ENCODE measurements around the gene RXYLT1. TPM values are rescaled to one million over a fixed set of nuclear protein-coding genes. Genes with fewer than 3 reads are reported as not detected.
A peak's percentile ranks its signal among the peaks of the same experiment; 100 is the strongest.

Gene RXYLT1
- total RNA-seq, 1 experiment from 2014 or later, result 28.6 TPM

DNA sequence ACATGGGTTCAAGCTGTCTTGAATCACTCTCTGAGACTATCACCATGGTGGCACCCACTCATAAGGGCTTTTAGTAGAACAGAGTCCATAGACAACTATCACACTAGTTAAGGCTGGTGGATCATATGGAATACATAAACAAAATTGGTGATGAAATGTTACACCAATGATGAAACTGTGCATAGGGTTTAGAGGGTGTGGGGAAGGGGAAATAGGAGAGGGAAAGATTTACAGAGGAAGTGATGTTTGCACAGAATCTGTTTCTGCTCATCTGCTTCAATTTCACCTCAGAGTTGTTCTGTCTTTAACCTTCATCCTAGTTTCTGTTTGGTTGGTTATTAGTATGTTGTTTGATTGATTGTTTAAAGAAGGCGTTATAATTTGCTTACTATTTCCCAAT, 2.4 kb upstream of the RXYLT1 start:
- no peak overlapping the region for H3K4me3 ChIP-seq
- DNase-seq, result no peak
- peaks cover 5% of the 10 kb centered on the region; the same call in 1 of the 2 replicates for H3K4me1 ChIP-seq
- H3K27ac ChIP-seq, result no peak overlapping the region
- no peaks in the 10 kb centered on the region for H3K27me3 ChIP-seq
- H3K36me3 ChIP-seq, result no peaks in the 10 kb centered on the region; the same call in 1 of the 2 replicates
- H3K9me3 ChIP-seq (replicated peaks), result no peaks in the 10 kb centered on the region

DNA sequence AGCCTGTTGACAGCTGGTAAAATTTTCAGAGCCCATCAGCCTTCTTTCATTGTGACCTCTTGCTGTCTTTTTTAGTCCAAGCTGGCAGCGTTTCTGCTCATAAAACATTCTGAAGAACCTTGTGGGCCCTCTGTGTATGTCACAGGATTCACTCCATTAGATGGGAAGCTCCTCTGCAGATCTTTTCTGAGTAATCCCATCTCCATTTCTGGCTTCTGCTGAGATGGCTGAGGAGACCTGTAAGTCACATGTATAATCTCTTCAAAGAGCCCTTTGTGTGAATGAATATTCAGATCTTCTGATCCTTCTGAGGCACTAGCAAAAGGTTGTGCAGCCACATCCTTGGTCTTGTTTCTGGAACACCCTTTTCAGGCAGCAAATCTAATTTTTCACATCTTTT, 2.8 kb downstream of the RXYLT1 start:
- H3K27me3 ChIP-seq, result no peaks in the 10 kb centered on the region
- no peak overlapping the region for H3K4me3 ChIP-seq
- H3K9me3 ChIP-seq (replicated peaks), result no peaks in the 10 kb centered on the region
- H3K36me3 ChIP-seq, result peaks cover 15% of the 10 kb centered on the region
- DNase-seq, result no peak
- no peak overlapping the region for H3K27ac ChIP-seq
- peaks cover 8% of the 10 kb centered on the region for H3K4me1 ChIP-seq

DNA sequence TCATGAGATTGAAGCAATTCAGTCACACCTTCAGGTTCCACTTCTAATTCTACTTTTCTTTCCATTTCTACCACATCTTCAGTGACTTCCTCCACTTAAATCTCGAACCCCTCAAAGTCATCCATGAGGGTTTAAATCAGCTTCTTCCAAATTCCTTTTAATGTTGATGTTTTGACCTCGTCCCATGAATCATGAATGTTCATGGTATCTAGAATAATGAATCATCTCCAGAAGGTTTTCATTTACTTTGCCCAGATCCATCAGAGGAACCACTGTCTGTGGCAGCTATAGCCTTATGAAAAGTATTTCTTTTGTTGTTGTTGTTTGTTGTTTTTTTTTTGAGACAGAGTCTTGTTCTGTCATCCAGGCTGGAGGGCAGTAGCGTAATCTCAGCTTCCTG, 7.6 kb downstream of the RXYLT1 start:
- DNase-seq, result no peak
- H3K27me3 ChIP-seq, result no peaks in the 10 kb centered on the region
- H3K4me3 ChIP-seq, result no peak overlapping the region
- peaks cover 3% of the 10 kb centered on the region; the same call in 1 of the 2 replicates for H3K4me1 ChIP-seq
- no peak overlapping the region for H3K27ac ChIP-seq
- no peaks in the 10 kb centered on the region for H3K9me3 ChIP-seq (replicated peaks)
- peaks cover 31% of the 10 kb centered on the region for H3K36me3 ChIP-seq

DNA sequence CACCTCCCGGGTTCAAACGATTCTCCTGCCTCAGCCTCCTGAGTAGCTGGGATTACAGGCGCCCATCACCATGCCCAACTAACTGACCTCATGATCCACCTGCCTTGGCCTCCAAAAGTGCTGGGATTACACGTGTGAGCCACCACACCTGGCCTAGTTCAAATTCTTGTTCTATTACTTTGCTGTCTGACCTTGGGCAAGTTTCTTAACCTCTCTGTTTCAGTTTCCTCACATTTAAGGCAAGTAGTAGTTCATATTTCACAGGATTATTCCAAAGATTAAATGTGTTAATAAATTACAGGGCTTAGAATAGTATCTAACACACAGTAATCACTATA, 10.9 kb downstream of the RXYLT1 start:
- no peak overlapping the region for H3K27ac ChIP-seq
- no peak for DNase-seq
- H3K4me3 ChIP-seq, result no peak overlapping the region
- no peaks in the 10 kb centered on the region for H3K9me3 ChIP-seq (replicated peaks)
- no peaks in the 10 kb centered on the region for H3K27me3 ChIP-seq
- H3K36me3 ChIP-seq, result peaks cover 27% of the 10 kb centered on the region
- H3K4me1 ChIP-seq, result no peaks in the 10 kb centered on the region

DNA sequence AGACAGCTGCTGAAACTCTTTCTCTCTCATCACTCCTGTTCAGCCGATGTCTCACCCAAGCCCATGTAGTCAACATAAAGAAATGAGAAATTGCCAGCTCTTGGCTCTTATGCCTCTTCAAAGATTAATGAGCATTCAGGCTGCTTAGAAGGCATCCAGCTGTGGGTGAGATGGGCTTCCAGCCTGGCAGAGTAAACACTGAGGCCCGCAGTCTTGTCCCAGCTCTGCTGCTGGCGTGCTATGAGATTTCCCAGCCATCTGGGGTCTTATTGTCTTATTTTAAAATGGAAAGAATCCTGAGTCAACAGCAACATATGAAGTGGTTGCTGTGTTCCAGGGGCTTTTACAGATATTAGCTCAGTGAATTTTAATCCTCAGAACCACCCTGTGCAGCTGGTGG, 12.6 kb downstream of the RXYLT1 start:
- H3K27ac ChIP-seq, result no peak overlapping the region
- H3K27me3 ChIP-seq, result no peaks in the 10 kb centered on the region
- DNase-seq, result no peak
- no peaks in the 10 kb centered on the region for H3K9me3 ChIP-seq (replicated peaks)
- H3K36me3 ChIP-seq, result peaks cover 15% of the 10 kb centered on the region
- H3K4me3 ChIP-seq, result no peak overlapping the region
- H3K4me1 ChIP-seq, result no peaks in the 10 kb centered on the region

DNA sequence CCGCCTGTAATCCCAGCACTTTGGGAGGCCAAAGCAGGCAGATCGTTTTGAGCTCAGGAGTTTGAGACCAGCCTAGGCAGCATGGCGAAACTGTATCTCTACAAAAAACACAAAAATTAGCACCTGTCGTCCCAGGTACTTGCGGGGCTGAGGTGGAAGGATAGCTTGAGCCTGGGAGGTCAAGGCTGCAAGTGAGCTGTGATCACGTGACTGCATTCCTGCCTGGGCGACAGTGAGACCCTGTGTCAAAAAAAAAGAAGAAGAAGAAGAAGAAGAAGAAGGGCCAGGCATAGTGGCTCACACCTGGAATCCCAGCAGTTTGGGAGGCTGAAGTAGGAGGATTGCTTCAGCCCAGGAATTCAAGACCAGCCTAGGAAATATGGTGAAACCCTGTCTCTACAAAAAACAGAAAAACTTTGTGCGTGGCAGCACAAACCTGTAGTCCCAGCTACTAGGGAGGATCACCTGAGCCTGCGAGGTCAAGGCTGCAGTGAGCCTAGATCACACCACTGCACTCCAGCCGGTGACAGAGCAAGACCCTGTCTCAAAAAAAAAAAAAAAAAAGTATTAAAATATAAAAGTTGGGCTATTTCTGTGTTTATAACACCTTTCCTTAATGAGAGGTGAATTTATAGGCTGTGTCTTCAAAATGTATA, 15.5 kb downstream of the RXYLT1 start:
- Histone ChIP-seq H3K4me3 (no peak overlapping the region), H3K9me3 (replicated peaks) (no peaks in the 10 kb centered on the region), H3K27ac (no peak overlapping the region), H3K36me3 (peaks cover 3% of the 10 kb centered on the region), H3K27me3 (no peaks in the 10 kb centered on the region), H3K4me1 (no peaks in the 10 kb centered on the region)
- no peak for DNase-seq

DNA sequence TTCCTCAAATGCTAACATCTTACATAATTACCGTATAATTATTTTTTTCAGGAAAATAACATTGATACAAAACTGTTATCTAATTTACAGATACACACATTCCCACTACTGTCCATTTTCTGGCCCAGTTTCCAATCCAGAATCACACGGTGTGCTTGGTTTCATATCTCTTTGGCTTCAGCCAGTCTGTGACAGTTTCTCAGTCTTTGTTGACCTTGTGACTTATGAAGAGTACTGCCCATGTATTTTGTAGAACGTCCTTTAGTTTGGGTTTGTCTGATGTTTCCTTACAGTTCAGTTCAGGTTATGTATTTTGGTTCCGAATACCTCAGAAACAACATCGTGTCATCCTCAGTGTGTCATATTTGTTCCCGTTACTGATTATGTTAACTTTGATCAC, 16.2 kb downstream of the RXYLT1 start:
- no peaks in the 10 kb centered on the region for H3K9me3 ChIP-seq (replicated peaks)
- no peak for DNase-seq
- H3K4me1 ChIP-seq, result no peaks in the 10 kb centered on the region
- no peak overlapping the region for H3K27ac ChIP-seq
- no peaks in the 10 kb centered on the region for H3K27me3 ChIP-seq
- H3K4me3 ChIP-seq, result no peak overlapping the region
- 0 out of 2 replicates have a peak, but pooled peaks cover 3% of the 10 kb centered on the region for H3K36me3 ChIP-seq

DNA sequence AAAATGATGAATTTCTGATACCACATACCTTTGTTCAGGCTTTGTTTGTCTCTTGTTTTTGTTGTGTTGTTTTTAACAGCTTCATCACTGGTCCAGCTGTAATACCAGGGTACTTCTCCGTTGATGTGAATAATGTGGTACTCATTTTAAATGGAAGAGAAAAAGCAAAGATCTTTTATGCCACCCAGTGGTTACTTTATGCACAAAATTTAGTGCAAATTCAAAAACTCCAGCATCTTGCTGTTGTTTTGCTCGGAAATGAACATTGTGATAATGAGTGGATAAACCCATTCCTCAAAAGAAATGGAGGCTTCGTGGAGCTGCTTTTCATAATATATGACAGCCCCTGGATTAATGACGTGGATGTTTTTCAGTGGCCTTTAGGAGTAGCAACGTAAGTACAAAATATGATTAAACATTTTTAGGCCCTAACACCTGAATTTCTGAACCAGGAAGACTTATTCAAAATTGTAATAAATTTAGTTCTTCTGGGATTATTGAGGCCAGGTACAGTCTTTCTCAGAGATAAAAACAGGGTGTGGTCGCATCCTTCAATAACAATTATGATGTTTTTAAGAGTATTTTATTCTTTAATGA, 22.4 kb downstream of the RXYLT1 start:
- peak in 1 of 2 experiments; percentile 34 for DNase-seq
- no peaks in the 10 kb centered on the region for H3K27me3 ChIP-seq
- H3K4me3 ChIP-seq, result no peak overlapping the region
- H3K36me3 ChIP-seq, result no peaks in the 10 kb centered on the region
- no peaks in the 10 kb centered on the region for H3K9me3 ChIP-seq (replicated peaks)
- H3K27ac ChIP-seq, result no peak overlapping the region
- peaks cover 9% of the 10 kb centered on the region for H3K4me1 ChIP-seq

DNA sequence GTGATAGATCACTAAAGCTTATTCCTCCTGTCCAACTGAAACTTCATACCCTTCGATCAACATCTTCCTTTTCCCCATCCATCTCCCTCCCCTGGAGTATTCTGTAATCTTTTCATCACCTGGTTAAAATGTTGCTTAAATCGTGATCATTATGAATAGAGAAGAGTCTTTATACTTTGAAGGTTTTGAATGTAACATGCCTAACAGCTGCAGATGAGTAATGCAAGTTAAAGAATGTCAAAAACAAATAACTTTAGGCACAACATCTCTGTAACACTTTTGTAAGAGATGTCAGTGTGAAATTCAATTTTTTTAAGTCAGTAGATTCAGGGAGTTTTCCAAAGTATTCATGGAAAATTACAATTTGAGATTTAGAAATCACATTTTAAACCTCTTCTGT, 25.0 kb downstream of the RXYLT1 start:
- Histone ChIP-seq H3K4me3 (no peak overlapping the region), H3K4me1 (peaks cover 9% of the 10 kb centered on the region), H3K27ac (no peak overlapping the region), H3K27me3 (no peaks in the 10 kb centered on the region), H3K36me3 (no peaks in the 10 kb centered on the region; the same call in 1 of the 2 replicates), H3K9me3 (replicated peaks) (no peaks in the 10 kb centered on the region)
- no peak for DNase-seq

DNA sequence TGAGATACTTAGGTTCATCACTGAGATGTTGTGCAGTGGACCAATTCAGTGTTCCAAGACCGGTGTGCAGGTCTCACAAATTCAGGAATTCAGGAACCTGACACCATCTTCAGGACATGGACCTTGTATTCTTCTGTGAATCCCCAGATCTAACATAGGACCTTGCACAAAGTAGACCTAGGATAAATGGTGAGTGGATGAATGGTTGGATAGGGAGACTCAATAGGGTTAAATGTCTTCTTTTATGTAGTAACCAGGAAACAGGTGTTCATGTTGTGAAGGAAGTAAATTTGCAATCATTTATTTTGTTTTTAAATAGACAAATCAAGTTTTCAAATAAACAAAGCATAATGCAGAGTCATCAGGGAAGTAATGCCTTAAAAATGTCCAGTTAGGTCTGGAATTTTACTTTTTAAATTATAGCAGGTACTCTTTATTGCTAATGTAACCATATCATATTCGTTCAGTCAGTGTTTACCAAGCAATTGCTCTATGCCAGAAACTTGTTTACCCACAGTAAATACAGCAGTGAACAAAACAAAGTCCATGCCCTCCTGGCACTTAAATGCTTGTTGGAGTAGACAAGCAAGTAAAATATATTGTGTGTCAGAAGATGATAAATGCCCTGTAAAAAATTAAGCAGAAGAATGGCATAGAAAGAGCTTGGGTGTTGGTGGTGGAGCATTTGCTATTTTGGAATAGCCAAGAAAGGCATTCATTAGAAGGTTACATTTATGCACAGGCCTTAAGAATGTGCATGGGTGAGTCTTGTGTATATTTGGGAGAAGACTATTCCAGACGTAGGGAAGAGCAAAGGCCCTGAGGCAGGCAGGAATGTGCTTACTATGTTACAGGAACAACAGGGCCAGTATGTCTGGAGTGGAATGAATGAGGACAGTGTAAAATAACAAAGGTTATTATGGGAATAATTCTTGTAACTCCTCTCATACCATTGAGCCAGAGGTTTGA, 26.3 kb downstream of the RXYLT1 start:
- no peak for DNase-seq
- Histone ChIP-seq H3K27me3 (no peaks in the 10 kb centered on the region), H3K9me3 (replicated peaks) (no peaks in the 10 kb centered on the region)

DNA sequence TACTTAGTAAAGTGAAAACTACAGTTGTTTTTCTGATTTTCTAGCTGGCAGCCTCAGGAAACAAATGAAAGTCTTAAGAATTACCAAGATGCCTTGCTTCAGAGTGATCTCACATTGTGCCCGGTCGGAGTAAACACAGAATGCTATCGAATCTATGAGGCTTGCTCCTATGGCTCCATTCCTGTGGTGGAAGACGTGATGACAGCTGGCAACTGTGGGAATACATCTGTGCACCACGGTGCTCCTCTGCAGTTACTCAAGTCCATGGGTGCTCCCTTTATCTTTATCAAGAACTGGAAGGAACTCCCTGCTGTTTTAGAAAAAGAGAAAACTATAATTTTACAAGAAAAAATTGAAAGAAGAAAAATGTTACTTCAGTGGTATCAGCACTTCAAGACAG, 28.9 kb downstream of the RXYLT1 start:
- Histone ChIP-seq H3K36me3 (no peaks in the 10 kb centered on the region; the same call in 1 of the 2 replicates), H3K9me3 (replicated peaks) (no peaks in the 10 kb centered on the region), H3K4me3 (no peak overlapping the region), H3K27ac (no peak overlapping the region), H3K4me1 (peaks cover 9% of the 10 kb centered on the region), H3K27me3 (no peaks in the 10 kb centered on the region)
- DNase-seq, result peak in 1 of 2 experiments; percentile 9

More for the DNA sequence above, 26.3 kb downstream of the RXYLT1 start:
- Histone ChIP-seq H3K27ac (no peak overlapping the region), H3K4me1 (peaks cover 9% of the 10 kb centered on the region), H3K36me3 (no peaks in the 10 kb centered on the region; the same call in 1 of the 2 replicates), H3K4me3 (no peak overlapping the region)

DNA sequence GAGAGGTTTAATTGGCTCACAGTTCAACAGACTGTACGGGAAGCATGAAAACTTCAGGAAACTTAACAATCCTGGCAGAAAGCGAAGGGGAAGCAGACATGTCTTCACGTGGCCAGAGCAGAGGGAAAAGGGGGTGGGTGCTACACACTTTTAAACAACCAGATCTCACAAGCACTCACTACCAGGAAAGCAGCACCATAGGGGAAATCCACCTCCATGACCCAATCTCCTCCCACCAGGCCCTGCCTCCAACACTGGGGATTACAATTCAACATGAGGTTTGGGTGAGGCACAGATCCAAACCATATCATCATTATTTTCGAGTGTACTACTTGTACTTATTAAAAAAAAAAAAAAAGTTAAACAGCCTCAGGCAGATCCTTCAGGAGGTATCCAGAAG, 29.9 kb downstream of the RXYLT1 start:
- H3K36me3 ChIP-seq, result no peaks in the 10 kb centered on the region; the same call in 1 of the 2 replicates
- H3K27ac ChIP-seq, result no peak overlapping the region
- no peaks in the 10 kb centered on the region for H3K9me3 ChIP-seq (replicated peaks)
- H3K4me1 ChIP-seq, result peaks cover 5% of the 10 kb centered on the region
- no peak for DNase-seq
- no peak overlapping the region for H3K4me3 ChIP-seq
- no peaks in the 10 kb centered on the region for H3K27me3 ChIP-seq

DNA sequence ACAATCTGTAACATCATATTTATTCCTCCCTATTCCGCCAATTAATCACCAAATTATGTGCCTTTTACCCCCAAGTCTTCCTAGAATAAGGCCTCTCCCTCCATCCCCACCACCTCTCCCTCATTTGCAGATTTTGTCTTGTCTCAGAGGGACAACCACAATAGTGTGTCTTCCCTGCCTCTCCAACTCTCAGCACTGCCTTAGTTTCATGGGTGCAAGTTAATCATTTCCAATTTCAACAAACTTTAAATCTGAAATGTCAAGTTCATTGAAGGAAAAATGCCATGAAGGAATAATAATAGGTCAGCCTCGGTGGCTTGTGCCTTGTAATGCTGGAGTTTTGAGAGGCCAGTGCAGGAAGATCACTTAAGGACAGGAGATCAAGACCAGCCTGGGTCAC, 31.6 kb downstream of the RXYLT1 start:
- no peak overlapping the region for H3K4me3 ChIP-seq
- no peak overlapping the region for H3K27ac ChIP-seq
- no peaks in the 10 kb centered on the region for H3K27me3 ChIP-seq
- no peaks in the 10 kb centered on the region for H3K4me1 ChIP-seq
- H3K9me3 ChIP-seq (replicated peaks), result no peaks in the 10 kb centered on the region
- DNase-seq, result no peak
- H3K36me3 ChIP-seq, result no peaks in the 10 kb centered on the region; the same call in 1 of the 2 replicates

DNA sequence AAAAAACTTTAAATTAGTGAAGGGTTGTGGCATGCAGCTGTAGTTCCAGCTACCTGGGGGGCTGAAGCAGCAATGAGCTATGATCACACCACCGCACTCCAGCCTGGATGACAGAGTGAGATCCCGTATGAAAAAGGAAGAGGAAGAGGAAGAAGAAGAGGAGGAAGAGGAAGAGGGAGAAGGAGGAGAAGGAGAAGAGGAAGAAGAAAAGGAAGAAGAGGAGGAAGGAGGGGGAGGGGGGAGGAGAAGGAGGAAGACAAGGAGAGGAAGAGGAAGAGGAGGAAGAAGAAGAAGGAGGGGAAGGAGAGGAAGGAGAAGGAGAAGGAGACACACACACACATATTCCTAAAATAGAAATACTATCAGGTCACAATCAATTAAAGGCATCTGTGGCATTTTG, 32.0 kb downstream of the RXYLT1 start:
- no peak overlapping the region for H3K4me3 ChIP-seq
- H3K27ac ChIP-seq, result no peak overlapping the region
- H3K27me3 ChIP-seq, result no peaks in the 10 kb centered on the region
- no peaks in the 10 kb centered on the region for H3K9me3 ChIP-seq (replicated peaks)
- no peaks in the 10 kb centered on the region for H3K4me1 ChIP-seq
- no peak for DNase-seq
- H3K36me3 ChIP-seq, result no peaks in the 10 kb centered on the region; the same call in 1 of the 2 replicates
